ENCODE data around the gene AKR1A1.

Gene AKR1A1

DNA sequence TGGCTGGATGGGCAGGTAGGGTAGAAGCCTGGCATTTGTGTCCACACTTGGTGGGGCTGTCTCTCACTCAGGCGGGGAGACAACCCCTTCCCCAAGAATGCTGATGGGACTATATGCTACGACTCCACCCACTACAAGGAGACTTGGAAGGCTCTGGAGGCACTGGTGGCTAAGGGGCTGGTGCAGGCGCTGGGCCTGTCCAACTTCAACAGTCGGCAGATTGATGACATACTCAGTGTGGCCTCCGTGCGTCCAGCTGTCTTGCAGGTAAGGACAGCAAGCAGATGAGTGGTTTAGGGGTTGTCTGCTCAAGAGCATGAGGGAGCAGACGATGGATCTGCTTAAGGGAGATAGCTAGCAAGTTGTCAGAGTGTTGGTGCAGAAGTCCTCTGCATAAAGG lies 17.3 kb downstream of the AKR1A1 start:
- peak overlapping the region; percentile 79 for H3K27ac ChIP-seq
- TF ChIP-seq, protein P1, sequence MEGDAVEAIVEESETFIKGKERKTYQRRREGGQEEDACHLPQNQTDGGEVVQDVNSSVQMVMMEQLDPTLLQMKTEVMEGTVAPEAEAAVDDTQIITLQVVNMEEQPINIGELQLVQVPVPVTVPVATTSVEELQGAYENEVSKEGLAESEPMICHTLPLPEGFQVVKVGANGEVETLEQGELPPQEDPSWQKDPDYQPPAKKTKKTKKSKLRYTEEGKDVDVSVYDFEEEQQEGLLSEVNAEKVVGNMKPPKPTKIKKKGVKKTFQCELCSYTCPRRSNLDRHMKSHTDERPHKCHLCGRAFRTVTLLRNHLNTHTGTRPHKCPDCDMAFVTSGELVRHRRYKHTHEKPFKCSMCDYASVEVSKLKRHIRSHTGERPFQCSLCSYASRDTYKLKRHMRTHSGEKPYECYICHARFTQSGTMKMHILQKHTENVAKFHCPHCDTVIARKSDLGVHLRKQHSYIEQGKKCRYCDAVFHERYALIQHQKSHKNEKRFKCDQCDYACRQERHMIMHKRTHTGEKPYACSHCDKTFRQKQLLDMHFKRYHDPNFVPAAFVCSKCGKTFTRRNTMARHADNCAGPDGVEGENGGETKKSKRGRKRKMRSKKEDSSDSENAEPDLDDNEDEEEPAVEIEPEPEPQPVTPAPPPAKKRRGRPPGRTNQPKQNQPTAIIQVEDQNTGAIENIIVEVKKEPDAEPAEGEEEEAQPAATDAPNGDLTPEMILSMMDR (conservative IDR thresholded peaks at IDR 0.05), result no peak
- no peak for TF ChIP-seq ZFX (IDR thresholded peaks at IDR 0.05)

DNA sequence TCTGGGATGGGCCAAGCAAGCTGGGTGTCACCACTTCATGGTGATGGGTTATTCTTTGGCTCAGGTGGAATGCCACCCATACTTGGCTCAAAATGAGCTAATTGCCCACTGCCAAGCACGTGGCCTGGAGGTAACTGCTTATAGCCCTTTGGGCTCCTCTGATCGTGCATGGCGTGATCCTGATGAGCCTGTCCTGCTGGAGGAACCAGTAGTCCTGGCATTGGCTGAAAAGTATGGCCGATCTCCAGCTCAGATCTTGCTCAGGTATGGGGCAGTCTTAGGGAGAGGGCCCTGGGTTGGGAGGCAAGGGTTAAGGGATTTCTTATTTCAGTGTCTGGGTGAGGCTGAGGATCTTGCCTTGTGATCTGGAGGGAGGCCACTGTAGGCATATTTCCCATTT lies 17.8 kb downstream of the AKR1A1 start:
- TF ChIP-seq, protein P1 (conservative IDR thresholded peaks at IDR 0.05), result no peak
- TF ChIP-seq ZFX (IDR thresholded peaks at IDR 0.05), result no peak
- peak overlapping the region; percentile 79 for H3K27ac ChIP-seq

DNA sequence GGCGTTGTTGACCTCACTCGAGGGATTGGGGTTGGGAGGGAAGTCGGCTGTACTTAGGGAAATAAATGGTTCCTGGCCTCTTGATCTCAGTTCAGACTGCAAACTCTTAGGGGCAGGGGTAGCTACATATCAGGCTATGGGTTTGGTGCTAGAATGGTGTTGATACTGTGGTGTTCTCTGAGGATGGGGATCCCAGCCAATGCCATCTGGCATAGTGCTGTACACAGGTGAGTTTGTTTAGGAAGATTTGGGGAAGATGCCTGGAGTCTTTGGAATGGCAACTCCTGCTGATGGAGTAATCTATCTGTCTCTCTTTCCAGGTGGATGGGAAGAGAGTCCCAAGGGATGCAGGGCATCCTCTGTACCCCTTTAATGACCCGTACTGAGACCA lies 18.9 kb downstream of the AKR1A1 start:
- TF ChIP-seq ZFX (IDR thresholded peaks at IDR 0.05), result no peak
- TF ChIP-seq, protein P1 (conservative IDR thresholded peaks at IDR 0.05), result no peak
- H3K27ac ChIP-seq, result peak overlapping the region; percentile 79

DNA sequence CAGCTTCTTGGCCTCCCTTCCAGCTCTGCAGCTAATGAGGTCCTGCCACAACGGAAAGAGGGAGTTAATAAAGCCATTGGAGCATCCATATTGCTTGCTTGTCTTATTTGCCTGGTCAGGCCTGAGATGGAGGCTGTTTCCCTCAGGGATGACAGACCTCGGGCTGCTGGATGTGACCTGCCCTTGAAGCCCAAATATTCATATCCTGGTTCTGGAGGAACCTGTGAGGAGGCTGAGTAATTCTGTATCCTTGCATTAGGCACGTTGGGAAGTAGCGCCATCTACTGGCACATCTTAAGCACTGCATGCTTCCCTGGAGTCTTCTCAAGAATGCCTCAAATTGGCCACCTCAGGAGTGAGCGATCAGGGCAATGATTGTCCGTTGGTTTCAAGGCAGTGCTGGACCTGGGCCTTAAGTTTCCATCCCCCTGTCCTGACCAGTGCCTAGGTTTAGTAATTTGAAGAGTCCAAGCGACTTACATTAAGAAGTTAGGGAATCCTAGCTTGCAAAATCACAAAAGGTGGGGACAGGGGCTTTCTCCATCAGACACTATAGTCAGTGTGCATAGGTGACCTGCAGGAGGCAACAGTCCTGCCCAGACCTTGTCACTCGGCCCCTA lies 19.4 kb downstream of the AKR1A1 start:
- TF ChIP-seq, protein P1 (conservative IDR thresholded peaks at IDR 0.05), result peak; percentile 99
- TF ChIP-seq ZFX (IDR thresholded peaks at IDR 0.05), result no peak
- peak overlapping the region; percentile 79 for H3K27ac ChIP-seq

DNA sequence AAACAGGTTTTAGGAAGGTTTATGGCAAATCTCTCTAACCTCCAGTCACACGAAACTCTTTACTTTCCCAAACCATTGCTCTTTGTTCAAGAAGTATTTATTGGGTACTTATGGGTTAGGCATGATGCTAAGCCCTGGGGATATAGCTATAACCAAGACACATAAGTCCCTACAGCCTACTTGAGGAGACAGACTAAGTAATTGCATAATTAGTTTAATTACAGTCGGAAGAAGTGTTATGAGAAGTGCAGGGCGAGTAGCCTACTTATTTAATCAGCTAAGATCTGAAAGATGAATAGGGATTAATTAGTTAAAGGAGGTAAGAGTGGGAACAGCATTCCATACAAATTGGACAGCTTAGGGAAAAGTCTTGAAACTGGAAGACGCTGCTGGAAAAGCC lies 20.0 kb downstream of the AKR1A1 start:
- no peak overlapping the region for H3K27ac ChIP-seq

DNA sequence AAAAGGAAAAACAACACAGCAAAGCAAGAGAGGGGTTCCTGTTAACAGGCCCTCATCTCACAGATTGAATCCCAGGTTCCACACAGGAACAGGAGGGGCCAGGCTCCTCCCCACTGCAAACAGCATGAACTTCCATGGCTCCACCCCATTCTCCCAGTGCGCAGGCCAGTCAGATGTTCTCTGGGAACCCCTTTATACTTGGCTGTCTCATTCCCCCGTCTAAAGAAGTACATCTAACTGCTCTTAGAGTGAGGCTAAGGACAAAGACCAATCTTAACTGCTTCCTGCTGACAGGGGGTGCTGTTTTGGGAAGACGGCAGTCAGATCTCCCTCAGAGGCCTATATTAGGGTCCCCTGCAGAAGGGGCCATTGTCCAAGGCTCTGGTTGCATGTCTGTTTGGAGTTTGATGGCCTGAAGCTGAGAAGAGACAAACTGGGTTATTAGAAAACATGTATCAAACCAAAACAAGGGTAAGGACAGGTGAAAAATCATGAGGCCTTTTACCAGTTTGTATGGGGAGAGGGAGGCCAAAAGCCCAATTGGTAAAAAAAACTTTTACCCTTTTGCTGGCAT lies 22.7 kb downstream of the AKR1A1 start:
- no peak overlapping the region for H3K27ac ChIP-seq
- TF ChIP-seq ZFX (IDR thresholded peaks at IDR 0.05), result no peak
- TF ChIP-seq, protein P1 (conservative IDR thresholded peaks at IDR 0.05), result no peak

More for the DNA sequence above, 20.0 kb downstream of the AKR1A1 start:
- no peak for TF ChIP-seq ZFX (IDR thresholded peaks at IDR 0.05)
- TF ChIP-seq, protein P1 (conservative IDR thresholded peaks at IDR 0.05), result no peak

DNA sequence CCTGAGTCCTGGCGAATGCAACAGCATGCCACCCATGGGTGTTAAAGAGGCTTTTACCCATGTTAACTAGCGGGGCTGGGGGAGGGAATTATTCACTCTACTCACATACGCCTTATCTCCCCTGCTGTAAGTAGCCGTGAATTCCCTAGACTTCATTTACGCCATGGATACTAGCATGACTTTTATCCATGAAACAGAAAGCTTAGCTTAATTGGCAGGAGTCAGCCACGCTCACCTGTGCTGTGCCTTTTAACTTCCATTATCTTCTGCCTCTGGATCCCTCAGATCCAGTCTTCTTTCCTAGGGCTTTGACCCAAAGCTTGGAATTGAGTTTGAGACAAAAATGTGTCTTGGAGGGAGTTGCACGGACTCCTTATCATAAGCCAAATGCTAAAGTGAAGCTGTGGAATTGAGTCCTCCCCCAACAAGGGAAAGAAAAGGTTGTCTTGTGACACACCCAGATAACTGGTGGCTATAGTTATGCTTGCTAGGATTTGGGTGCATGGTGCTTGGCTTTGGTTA lies 23.5 kb downstream of the AKR1A1 start:
- TF ChIP-seq, protein P1 (conservative IDR thresholded peaks at IDR 0.05), result no peak
- TF ChIP-seq ZFX (IDR thresholded peaks at IDR 0.05), result no peak
- no peak overlapping the region for H3K27ac ChIP-seq
